DOHH2 (cell line): ENCODE results near the gene CHRNB1.

Experiments used
- H3F3A ChIP-seq: fragments of 200-600 bp; sonication (generic), shearing (Covaris generic); 2 replicates; pipeline ENCODE4 v1.6.0; 2016; ENCODE audit warnings: antibody characterized with exemption, mild to moderate bottlenecking; ENCODE audit not compliant: control insufficient read depth, insufficient read depth
- H3K27ac ChIP-seq: fragments of 200-600 bp; sonication (generic); 2 replicates; pipeline ENCODE4 v1.5.1; 2014; ENCODE audit warnings: low read depth, mild to moderate bottlenecking, low read length, moderate library complexity
- H3K27me3 ChIP-seq: fragments of 200-600 bp; sonication (generic); 2 replicates; pipeline ENCODE4 v1.6.1; 2014; ENCODE audit warnings: mild to moderate bottlenecking, low read length, mixed read lengths; ENCODE audit not compliant: control insufficient read depth
- H3K36me3 ChIP-seq: fragments of 200-600 bp; sonication (generic); 2 replicates; pipeline ENCODE4 v1.6.1; 2014; ENCODE audit warnings: mild to moderate bottlenecking, low read length, moderate library complexity, mixed read lengths; ENCODE audit not compliant: control insufficient read depth
- H3K4me1 ChIP-seq: fragments of 200-600 bp; sonication (generic); 2 replicates; pipeline ENCODE4 v1.6.1; 2014; ENCODE audit warnings: mild to moderate bottlenecking, low read length, mixed read lengths; ENCODE audit not compliant: control insufficient read depth
- H3K4me2 ChIP-seq: fragments of 200-600 bp; sonication (generic); 2 replicates; pipeline ENCODE4 v1.6.0; 2014; ENCODE audit warnings: mild to moderate bottlenecking, low read length, moderate library complexity
- H3K4me3 ChIP-seq: fragments of 200-600 bp; sonication (generic); 2 replicates; pipeline ENCODE4 v1.5.1; 2014; ENCODE audit warnings: mild to moderate bottlenecking, low read length, mixed read lengths
- H3K79me2 ChIP-seq: fragments of 200-600 bp; sonication (generic); 2 replicates; pipeline ENCODE4 v1.6.1; 2014; ENCODE audit warnings: mild to moderate bottlenecking, low read length, mixed read lengths; ENCODE audit not compliant: control insufficient read depth
- H3K9me2 ChIP-seq: fragments of 200-600 bp; sonication (generic); replicated peaks from 2 replicates; pipeline ENCODE4 v1.6.1; 2014; ENCODE audit warnings: mild to moderate bottlenecking, low read length, mixed read lengths; ENCODE audit not compliant: control insufficient read depth
- H3K9me3 ChIP-seq: fragments of 200-600 bp; sonication (generic); 2 replicates; pipeline ENCODE4 v1.6.1; 2014; ENCODE audit warnings: antibody characterized with exemption, low read length, mixed read lengths; ENCODE audit not compliant: control insufficient read depth, insufficient read depth
- H4K20me1 ChIP-seq: fragments of 200-600 bp; sonication (generic); 2 replicates; pipeline ENCODE4 v1.6.0; 2014; ENCODE audit warnings: low read depth, mild to moderate bottlenecking, antibody characterized with exemption, low read length, moderate library complexity; ENCODE audit not compliant: control insufficient read depth, insufficient read depth
- EZH2phosphoT487 ChIP-seq: fragments of 200-600 bp; sonication (generic); IDR thresholded peaks from 2 replicates; pipeline ENCODE4 v1.6.1; 2017; ENCODE audit warnings: borderline replicate concordance, mild to moderate bottlenecking, antibody characterized with exemption, low read length, moderate library complexity, mixed read lengths
- TF ChIP-seq, protein P1 (sequence below): fragments of 200-600 bp; sonication (generic); IDR thresholded peaks from one replicate; pipeline ENCODE4 v1.5.1; 2014; ENCODE audit warnings: antibody characterized with exemption, mild to moderate bottlenecking, low read depth, low read length; ENCODE audit not compliant: poor library complexity, severe bottlenecking

Gene CHRNB1

DNA sequence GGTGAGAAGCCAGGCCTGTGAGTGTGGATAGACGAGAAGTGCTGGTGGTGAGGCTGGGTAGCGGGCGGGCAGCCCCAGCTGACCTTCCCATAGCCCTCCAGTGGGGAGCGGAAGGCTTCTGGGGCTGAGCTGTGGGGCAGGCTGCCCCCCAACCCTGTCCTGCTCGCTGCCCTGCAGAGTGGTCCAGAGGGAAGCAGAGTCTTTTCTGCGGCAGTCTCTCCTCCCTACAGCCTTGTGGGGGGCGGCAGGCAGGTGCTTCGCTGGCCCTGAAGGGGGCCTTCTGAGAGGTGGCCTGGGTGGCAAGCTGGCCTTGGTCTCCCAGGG lies 33.5 kb upstream of the CHRNB1 start:
- H3K79me2 ChIP-seq = no peaks in the 10 kb centered on the region
- H3K4me2 ChIP-seq = no peak overlapping the region
- no peaks in the 10 kb centered on the region for H3K9me2 ChIP-seq
- H3K36me3 ChIP-seq = no peaks in the 10 kb centered on the region
- TF ChIP-seq, protein P1, sequence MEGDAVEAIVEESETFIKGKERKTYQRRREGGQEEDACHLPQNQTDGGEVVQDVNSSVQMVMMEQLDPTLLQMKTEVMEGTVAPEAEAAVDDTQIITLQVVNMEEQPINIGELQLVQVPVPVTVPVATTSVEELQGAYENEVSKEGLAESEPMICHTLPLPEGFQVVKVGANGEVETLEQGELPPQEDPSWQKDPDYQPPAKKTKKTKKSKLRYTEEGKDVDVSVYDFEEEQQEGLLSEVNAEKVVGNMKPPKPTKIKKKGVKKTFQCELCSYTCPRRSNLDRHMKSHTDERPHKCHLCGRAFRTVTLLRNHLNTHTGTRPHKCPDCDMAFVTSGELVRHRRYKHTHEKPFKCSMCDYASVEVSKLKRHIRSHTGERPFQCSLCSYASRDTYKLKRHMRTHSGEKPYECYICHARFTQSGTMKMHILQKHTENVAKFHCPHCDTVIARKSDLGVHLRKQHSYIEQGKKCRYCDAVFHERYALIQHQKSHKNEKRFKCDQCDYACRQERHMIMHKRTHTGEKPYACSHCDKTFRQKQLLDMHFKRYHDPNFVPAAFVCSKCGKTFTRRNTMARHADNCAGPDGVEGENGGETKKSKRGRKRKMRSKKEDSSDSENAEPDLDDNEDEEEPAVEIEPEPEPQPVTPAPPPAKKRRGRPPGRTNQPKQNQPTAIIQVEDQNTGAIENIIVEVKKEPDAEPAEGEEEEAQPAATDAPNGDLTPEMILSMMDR = no peak
- TF ChIP-seq EZH2phosphoT487 = no peak
- no peaks in the 10 kb centered on the region for H3K4me1 ChIP-seq
- H3K9me3 ChIP-seq = no peaks in the 10 kb centered on the region
- H3K27ac ChIP-seq = no peak overlapping the region
- no peaks in the 10 kb centered on the region for H4K20me1 ChIP-seq
- H3F3A ChIP-seq = 0 out of 2 replicates have a peak, but pooled peaks cover 2% of the 10 kb centered on the region
- no peaks in the 10 kb centered on the region for H3K27me3 ChIP-seq
- no peak overlapping the region for H3K4me3 ChIP-seq

DNA sequence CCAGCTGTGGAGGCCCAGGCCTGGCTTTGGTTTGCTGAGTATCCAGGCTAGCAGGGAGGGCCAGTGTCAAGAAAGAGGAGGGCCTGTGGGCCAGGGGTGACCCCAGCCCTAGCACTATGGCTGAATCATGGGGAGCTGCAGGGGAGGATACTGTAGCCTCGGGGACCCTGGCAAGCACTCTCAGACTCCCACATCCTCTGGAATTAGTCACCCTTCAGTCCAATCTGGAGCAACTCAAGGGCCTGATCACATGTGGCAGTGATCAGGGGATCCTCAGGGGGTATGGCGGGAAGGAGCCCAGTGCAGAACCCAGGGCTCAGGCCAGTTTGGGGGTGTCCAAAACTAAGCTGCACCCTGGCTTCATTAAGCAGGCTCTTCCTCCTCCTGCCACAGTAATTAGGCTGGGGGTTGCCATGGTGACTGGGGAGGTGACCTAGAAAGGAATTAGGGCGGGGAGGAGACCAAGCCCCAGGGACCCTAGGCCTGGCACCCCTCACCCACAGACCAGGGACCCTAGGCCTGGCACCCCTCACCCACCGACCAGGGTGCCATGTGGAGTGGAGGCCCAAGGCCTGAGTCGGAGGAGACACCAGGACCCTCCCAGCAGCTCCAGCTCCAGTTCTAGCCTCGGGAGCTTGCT lies 31.4 kb upstream of the CHRNB1 start:
- Histone ChIP-seq H3K9me2 (no peaks in the 10 kb centered on the region), H3K79me2 (no peaks in the 10 kb centered on the region), H4K20me1 (no peaks in the 10 kb centered on the region), H3K36me3 (no peaks in the 10 kb centered on the region), H3K27ac (no peak overlapping the region), H3K9me3 (no peaks in the 10 kb centered on the region), H3K4me1 (no peaks in the 10 kb centered on the region), H3K4me3 (no peak overlapping the region), H3K27me3 (no peaks in the 10 kb centered on the region; the same call in 1 of the 2 replicates), H3F3A (0 out of 2 replicates have a peak, but pooled peaks cover 2% of the 10 kb centered on the region), H3K4me2 (no peak overlapping the region)
- TF ChIP-seq, protein P1 = no peak
- TF ChIP-seq EZH2phosphoT487 = no peak

DNA sequence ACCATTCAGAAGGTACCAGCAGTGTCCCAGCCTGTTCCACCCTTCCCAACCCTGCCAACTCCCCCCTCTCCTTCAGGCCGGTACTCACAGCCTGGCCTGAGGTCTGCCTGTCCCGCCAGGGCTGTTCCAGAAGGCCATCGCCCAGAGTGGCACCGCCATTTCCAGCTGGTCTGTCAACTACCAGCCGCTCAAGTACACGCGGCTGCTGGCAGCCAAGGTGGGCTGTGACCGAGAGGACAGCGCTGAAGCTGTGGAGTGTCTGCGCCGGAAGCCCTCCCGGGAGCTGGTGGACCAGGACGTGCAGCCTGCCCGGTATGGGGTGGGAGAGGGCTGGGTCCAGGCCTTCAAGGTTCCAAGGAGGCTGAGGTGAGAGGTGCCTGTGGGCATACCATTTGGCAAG lies 30.0 kb upstream of the CHRNB1 start:
- Histone ChIP-seq H3K36me3 (no peaks in the 10 kb centered on the region), H3K27ac (no peak overlapping the region)

More for the DNA sequence above, 30.0 kb upstream of the CHRNB1 start:
- no peaks in the 10 kb centered on the region; the same call in 1 of the 2 replicates for H3K27me3 ChIP-seq
- no peaks in the 10 kb centered on the region for H4K20me1 ChIP-seq
- TF ChIP-seq, protein P1 = no peak
- no peak for TF ChIP-seq EZH2phosphoT487
- H3K4me3 ChIP-seq = no peak overlapping the region
- 0 out of 2 replicates have a peak, but pooled peaks cover 2% of the 10 kb centered on the region for H3F3A ChIP-seq
- H3K4me2 ChIP-seq = no peak overlapping the region
- no peaks in the 10 kb centered on the region for H3K79me2 ChIP-seq
- no peaks in the 10 kb centered on the region for H3K9me3 ChIP-seq
- no peaks in the 10 kb centered on the region for H3K9me2 ChIP-seq
- no peaks in the 10 kb centered on the region for H3K4me1 ChIP-seq
